Memory B cell (primary cell): ENCODE data around the gene TAGAP.
"Not testable (repeated sequence)": the region's sequence is repeated elsewhere in the genome, so short reads cannot be mapped to it uniquely, and the experiment has no call there.

ENCODE experiments used
- ATAC-seq: fragments of 150-1000 bp; cut with Tn5 transposase; 2 replicates; pipeline ENCODE4 v1.10.0; 2021; ENCODE audit warnings: low read depth, mild to moderate bottlenecking, moderate library complexity
- DNase-seq, 2 donors: peaks; one replicate each; pipeline ENCODE4 v3.0.0; 2022; ENCODE audit warnings: low spot score in 2 of 2
- H3K27ac Mint-ChIP-seq: one replicate; pipeline ENCODE4 v1.8.0; 2022; ENCODE audit warnings: mild to moderate bottlenecking, moderate library complexity, mixed read lengths
- H3K27me3 Mint-ChIP-seq: one replicate; pipeline ENCODE4 v1.8.0; 2022; ENCODE audit warnings: mixed read lengths
- H3K36me3 Mint-ChIP-seq: one replicate; pipeline ENCODE4 v1.8.0; 2022; ENCODE audit warnings: mild to moderate bottlenecking, mixed read lengths
- H3K4me1 Mint-ChIP-seq: one replicate; pipeline ENCODE4 v1.8.0; 2022; ENCODE audit warnings: mixed read lengths
- H3K4me3 Mint-ChIP-seq: one replicate; pipeline ENCODE4 v1.8.0; 2022; ENCODE audit warnings: mild to moderate bottlenecking, moderate library complexity, mixed read lengths
- H3K9me3 Mint-ChIP-seq: one replicate; pipeline ENCODE4 v1.8.0; 2022; ENCODE audit warnings: mixed read lengths

TAGAP gene

DNA sequence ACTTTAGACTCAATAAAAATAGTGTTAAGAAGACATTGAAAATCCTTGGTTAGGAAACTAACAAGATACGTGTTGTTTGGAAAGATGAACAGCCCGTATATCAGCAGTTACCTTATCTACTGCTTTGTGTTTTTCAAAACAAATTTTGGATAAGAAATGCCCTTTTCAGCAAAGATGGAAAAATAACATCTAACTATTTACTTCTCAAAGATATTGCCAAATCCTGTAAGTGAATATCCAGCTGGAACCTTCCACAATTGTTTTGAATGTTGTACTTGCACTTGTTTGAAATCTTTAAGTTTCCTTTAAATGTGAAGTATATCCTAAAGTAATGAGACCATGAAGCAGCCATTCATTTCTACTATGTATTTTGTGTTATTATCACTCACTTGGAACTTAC lies 14.6 kb downstream of the TAGAP start:
- Mint-ChIP-seq H3K27me3 (no peaks in the 10 kb centered on the region), H3K36me3 (peaks cover 20% of the 10 kb centered on the region), H3K27ac (no peak overlapping the region), H3K4me1 (peaks cover 8% of the 10 kb centered on the region), H3K9me3 (peaks cover 6% of the 10 kb centered on the region), H3K4me3 (no peak overlapping the region)
- DNase-seq (no peak), ATAC-seq (no peak)

DNA sequence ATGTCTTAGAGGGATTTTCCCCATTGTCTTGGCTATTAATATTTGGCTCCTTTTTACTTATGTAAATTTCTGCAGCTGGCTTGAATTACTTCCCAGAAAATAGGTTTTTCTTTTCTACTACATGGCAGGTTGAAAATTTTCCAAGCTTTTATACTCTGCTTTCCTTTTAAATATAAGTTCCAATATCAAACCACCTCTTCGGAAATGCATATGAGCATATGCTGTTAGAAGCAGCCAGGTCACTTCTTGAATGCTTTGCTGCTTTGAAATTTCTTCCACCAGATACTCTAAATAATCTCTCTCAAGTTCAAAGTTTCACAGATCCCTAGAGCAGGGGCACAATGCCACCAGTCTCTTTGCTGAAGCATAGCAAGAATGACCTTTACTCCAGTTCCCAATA lies 19.6 kb downstream of the TAGAP start:
- not testable (repeated sequence) for H3K27ac Mint-ChIP-seq, H3K4me3 Mint-ChIP-seq, ATAC-seq, H3K27me3 Mint-ChIP-seq, H3K4me1 Mint-ChIP-seq, DNase-seq
- peaks cover 17% of the 10 kb centered on the region for H3K9me3 Mint-ChIP-seq
- peaks cover 29% of the 10 kb centered on the region for H3K36me3 Mint-ChIP-seq

DNA sequence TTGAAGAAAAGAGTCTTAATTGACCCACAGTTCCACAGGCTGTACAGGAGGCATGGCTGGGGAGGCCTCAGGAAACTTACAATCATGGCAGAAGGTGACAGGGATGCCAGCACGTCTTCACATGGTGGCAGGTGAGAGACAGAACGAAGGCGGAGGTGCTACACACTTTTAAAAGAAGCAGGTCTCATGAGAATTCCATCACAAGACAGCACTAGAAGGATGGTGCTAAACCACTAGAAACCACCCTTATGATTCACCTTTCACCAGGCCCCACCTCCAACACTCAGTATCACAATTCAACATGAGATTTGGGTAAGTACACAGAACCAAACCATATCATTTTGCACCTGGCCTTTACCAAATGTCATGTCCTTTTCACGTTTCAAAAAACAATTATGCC lies 20.9 kb downstream of the TAGAP start:
- Mint-ChIP-seq H3K36me3 (peaks cover 29% of the 10 kb centered on the region), H3K27ac (no peak overlapping the region), H3K4me1 (no peaks in the 10 kb centered on the region), H3K4me3 (no peak overlapping the region), H3K27me3 (no peaks in the 10 kb centered on the region), H3K9me3 (peaks cover 17% of the 10 kb centered on the region)
- DNase-seq (no peak), ATAC-seq (no peak)

DNA sequence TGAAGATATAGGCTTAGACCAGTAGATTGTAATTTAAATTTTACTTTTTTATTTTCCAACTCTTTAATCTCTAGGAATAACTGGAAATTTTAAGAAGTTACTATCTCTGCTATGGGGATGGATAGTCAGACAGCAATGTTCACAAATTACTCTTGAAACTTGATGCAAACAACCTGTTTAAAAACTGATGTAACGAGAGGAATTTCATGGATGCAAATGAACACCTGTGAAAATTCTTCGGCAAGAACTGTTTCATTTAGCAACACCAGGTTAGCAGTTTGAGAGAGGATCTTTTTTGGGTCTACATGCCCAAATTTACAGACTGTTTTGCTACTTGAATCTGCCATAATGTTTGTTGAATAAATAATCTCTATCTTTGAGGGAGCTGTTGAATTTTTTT lies 24.8 kb downstream of the TAGAP start:
- H3K4me1 Mint-ChIP-seq: peaks cover 3% of the 10 kb centered on the region
- no peak overlapping the region for H3K27ac Mint-ChIP-seq
- no peak for ATAC-seq
- DNase-seq: no peak
- H3K27me3 Mint-ChIP-seq: no peaks in the 10 kb centered on the region
- H3K9me3 Mint-ChIP-seq: peaks cover 11% of the 10 kb centered on the region
- peaks cover 14% of the 10 kb centered on the region for H3K36me3 Mint-ChIP-seq
- no peak overlapping the region for H3K4me3 Mint-ChIP-seq

DNA sequence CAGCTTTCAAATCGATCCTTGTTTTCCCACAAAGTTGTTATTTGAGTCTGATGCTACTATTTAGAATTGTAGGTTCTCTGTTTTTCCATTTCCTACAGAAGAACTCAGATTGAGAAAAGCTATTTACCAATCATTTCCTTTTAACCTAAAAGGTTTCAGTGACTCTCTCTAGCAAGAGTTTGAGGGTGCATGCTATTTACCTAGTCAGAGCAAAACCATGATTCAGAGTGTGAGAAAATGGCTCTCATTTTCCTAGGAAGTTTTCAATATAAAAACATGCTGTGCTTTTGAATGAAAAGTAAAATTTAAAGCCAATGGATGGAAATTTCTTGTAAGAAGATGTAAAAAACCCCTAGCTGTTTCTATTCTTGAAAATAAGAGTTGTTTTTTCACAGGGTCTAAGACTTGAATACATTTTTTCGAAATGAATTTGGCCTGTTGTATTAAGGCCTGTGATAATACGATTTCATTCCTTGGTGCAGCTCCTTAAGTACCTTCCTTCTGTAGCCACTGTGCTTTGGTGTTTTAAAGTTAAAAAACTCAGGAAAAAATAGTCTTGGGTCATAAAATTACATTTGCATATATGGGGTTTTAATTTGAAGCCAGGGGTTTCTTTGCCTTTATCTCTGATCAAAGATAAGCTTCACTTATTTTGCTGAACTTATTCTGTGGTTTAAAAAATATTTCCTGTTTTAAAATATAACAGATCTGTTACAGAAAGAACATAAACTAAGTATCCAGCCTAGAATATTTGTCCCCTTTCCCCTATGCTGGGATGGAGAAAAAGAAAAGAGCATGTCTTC lies 26.8 kb downstream of the TAGAP start:
- Mint-ChIP-seq H3K27me3 (no peaks in the 10 kb centered on the region), H3K27ac (no peak overlapping the region), H3K4me1 (peaks cover 7% of the 10 kb centered on the region), H3K4me3 (no peak overlapping the region), H3K36me3 (peaks cover 7% of the 10 kb centered on the region), H3K9me3 (peaks cover 5% of the 10 kb centered on the region)
- ATAC-seq (no peak), DNase-seq (no peak)

DNA sequence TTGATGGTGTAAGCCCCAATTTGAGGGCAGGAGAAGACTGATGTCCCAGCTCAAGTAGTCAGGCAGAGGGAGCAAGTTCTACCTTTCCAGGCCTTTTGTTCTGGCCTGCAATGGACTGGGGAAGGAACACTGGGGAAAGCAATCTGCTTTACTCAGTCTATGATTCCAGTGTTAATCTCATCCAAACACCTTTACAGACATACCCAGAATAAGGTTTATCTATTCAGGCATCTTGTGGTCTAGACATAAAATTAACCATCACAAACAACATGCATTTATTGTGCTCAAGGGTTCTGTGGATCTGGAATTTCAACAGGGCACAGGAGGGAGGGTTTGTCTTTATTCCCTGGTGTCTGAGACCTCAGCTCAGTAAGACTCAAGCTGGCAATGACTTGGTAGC lies 30.4 kb downstream of the TAGAP start:
- H3K27me3 Mint-ChIP-seq: no peaks in the 10 kb centered on the region
- H3K27ac Mint-ChIP-seq: no peak overlapping the region
- ATAC-seq (no peak), DNase-seq (no peak)
- peaks cover 23% of the 10 kb centered on the region for H3K4me1 Mint-ChIP-seq
- H3K9me3 Mint-ChIP-seq: no peaks in the 10 kb centered on the region
- peaks cover 2% of the 10 kb centered on the region for H3K36me3 Mint-ChIP-seq
- no peak overlapping the region for H3K4me3 Mint-ChIP-seq

DNA sequence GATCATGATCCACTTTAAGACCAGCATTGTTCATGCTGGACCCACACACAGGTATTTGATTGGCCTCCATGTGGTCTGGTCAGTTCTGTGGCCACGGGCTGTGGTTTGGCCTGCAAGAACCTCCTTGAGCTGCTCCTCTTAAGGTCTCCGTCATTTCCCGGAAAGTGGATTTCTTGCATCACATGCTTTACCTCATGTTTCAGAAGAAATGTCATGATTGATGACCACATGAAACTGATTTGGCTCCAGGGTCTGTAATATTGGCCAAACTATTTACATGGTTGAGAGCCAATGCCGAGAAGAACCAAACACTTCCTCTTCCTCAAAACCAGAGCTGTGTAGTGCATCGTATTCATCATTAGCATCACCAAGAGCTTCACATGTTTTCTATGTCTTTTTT lies 31.6 kb downstream of the TAGAP start:
- H3K27ac Mint-ChIP-seq: peak overlapping the region; percentile 47
- ATAC-seq (peak; percentile 82), DNase-seq (no peak)
- H3K27me3 Mint-ChIP-seq: no peaks in the 10 kb centered on the region
- peaks cover 2% of the 10 kb centered on the region for H3K36me3 Mint-ChIP-seq
- H3K4me3 Mint-ChIP-seq: peak overlapping the region; percentile 11
- peaks cover 25% of the 10 kb centered on the region for H3K4me1 Mint-ChIP-seq
- no peaks in the 10 kb centered on the region for H3K9me3 Mint-ChIP-seq

DNA sequence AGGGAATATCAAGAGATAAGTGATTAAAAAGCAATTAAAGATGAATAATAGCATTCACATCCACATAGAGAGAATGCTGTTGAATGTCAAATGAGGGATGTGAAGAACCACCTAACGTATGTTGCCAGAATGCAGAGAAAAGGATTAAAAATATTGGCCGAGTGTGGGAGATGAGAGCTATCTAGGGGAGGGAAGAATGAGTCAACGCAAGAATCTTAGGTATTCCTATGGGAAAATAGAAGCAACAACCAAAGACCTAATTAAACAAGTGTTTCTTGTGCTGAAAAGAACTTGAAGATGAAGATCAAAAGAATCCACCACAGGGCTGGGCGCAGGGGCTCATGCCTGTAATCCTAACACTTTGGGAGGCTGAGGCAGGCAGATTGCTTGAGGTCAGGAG lies 32.6 kb downstream of the TAGAP start:
- Mint-ChIP-seq H3K27ac (peak overlapping the region; percentile 0), H3K4me3 (no peak overlapping the region), H3K9me3 (no peaks in the 10 kb centered on the region), H3K36me3 (peaks cover 2% of the 10 kb centered on the region), H3K27me3 (no peaks in the 10 kb centered on the region), H3K4me1 (peaks cover 28% of the 10 kb centered on the region)
- no peak for ATAC-seq
- DNase-seq: no peak

DNA sequence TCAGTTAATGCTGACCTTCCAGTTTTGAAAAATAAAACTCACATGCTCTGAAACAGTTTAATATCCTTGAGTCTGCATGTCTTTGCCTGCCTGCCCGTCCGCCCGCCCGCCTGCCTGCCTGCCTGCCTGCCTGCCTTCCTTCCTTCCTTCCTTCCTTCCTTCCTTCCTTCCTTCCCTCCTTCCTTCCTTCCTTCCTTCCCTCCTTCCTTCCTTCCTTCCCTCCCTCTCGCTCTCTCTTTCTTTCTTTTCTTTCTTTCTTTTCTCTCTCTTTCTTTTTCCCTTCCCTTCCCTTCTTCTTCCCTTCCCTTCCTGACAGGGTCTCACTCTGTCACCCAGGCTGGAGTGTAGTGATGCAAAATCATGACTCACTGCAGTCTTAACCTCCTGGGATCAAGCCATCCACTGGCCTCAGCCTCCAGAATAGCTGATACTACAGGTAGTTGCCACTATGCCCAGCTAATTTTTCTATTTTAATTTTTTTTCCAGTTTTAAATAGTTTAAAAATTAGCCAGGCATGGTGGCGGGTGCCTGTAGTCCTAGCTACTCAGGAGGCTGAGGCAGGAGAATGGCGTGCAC lies 34.7 kb downstream of the TAGAP start:
- Mint-ChIP-seq H3K4me1 (peaks cover 28% of the 10 kb centered on the region), H3K27ac (peak overlapping the region; percentile 75), H3K4me3 (peak overlapping the region; percentile 51)
- not testable (repeated sequence) for H3K36me3 Mint-ChIP-seq, ATAC-seq, H3K9me3 Mint-ChIP-seq, DNase-seq, H3K27me3 Mint-ChIP-seq

DNA sequence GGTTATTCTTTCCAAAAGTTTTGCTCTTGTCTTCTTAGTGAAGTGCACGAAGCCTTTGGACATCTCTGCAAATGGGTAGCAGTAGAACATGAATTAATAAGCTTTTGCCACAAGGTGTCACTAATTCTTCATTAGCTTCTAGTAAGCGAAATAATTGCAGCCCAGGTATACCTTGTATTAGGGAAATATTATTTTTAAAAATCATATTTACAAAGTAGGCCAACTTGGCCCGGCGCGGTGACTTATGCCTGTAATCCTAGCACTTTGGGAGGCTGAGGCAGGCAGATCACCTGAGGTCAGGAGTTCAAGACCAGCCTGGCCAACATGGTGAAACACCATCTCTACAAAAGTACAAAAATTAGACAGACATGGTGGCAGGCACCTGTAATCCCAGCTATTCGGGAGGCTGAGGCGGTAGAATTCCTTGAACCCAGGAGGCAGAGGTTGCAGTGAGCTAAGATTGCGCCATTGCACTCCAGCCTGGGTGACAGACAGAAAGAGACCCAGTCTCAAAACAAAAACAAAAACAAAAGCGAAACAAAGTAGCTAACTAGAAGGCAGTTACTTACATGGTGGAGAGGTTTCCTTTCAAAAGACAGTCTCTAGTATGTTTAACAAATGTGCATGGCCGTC lies 36.0 kb downstream of the TAGAP start:
- Mint-ChIP-seq H3K4me1 (peaks cover 33% of the 10 kb centered on the region), H3K27ac (peak overlapping the region; percentile 69), H3K36me3 (peaks cover 4% of the 10 kb centered on the region), H3K4me3 (peak overlapping the region; percentile 65), H3K9me3 (no peaks in the 10 kb centered on the region), H3K27me3 (no peaks in the 10 kb centered on the region)
- peak; percentile 21 to 58 for DNase-seq
- ATAC-seq: peak; percentile 71

DNA sequence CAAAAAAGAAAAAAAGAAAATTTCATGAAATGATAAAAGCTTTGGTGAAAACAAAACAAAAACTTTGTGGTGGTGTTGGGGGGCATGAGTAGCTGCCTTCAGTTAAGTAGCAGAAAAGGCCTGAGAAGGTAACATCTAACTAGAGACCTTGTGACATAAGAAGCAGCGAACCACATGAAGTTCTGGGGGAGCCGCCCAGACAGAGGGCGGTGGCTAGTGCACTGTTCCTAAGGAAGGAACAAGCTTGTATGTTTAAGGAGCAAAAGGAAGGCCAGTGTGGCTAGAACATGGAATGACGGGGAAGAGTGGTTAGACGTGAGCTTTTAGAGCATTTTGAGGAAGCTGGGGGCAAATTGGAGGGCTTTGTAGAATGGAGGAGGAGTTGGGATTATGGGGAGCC lies 37.3 kb downstream of the TAGAP start:
- no peak for ATAC-seq
- peaks cover 6% of the 10 kb centered on the region for H3K36me3 Mint-ChIP-seq
- H3K9me3 Mint-ChIP-seq: no peaks in the 10 kb centered on the region
- H3K4me1 Mint-ChIP-seq: peaks cover 32% of the 10 kb centered on the region
- no peak for DNase-seq
- H3K4me3 Mint-ChIP-seq: no peak overlapping the region
- peak overlapping the region; percentile 69 for H3K27ac Mint-ChIP-seq
- H3K27me3 Mint-ChIP-seq: no peaks in the 10 kb centered on the region

DNA sequence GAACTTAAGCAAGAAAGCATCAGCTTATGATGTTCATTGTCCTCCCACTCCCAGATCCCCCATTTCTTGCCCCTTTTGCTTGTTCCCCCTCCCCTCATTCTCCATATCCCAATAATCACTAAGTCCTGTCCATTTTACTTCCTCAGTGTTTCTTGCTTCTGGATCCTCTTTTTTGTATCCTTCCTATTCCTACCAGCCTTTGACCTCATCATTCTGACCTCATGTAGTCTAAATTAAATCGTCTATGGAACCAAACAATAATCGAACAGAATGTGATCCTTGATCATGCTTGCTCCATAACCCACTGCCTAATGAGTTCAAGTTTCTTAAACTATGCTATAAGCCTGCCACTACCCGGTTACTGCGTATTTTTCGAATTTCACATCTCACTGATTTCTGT lies 39.4 kb downstream of the TAGAP start:
- no peak overlapping the region for H3K27ac Mint-ChIP-seq
- ATAC-seq: no peak
- peaks cover 8% of the 10 kb centered on the region for H3K36me3 Mint-ChIP-seq

DNA sequence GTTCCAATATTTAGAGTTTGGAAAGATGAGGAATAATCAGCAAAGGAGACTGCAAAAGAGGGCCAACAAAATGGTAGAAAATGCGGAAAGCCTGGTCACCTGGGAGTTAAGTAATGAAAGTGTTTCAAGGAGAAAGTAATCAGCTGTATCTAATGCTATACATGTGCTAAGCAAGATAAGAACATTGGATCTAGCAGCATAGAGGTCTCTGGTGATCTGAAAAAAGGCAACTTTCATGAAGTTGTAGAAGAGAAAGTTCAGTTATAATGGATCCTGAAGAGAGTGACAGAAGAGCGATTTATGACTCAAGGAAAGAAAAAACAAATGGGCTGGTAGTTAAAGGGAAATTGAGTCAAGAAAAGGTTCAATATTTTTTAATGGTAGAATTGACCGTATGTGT lies 40.2 kb downstream of the TAGAP start:
- Mint-ChIP-seq H3K27ac (no peak overlapping the region), H3K36me3 (peaks cover 6% of the 10 kb centered on the region), H3K4me1 (peaks cover 24% of the 10 kb centered on the region), H3K9me3 (no peaks in the 10 kb centered on the region), H3K27me3 (no peaks in the 10 kb centered on the region), H3K4me3 (no peak overlapping the region)
- ATAC-seq (no peak), DNase-seq (no peak)

More for the DNA sequence above, 39.4 kb downstream of the TAGAP start:
- Mint-ChIP-seq H3K4me3 (no peak overlapping the region), H3K9me3 (no peaks in the 10 kb centered on the region), H3K27me3 (no peaks in the 10 kb centered on the region), H3K4me1 (peaks cover 27% of the 10 kb centered on the region)
- no peak for DNase-seq

DNA sequence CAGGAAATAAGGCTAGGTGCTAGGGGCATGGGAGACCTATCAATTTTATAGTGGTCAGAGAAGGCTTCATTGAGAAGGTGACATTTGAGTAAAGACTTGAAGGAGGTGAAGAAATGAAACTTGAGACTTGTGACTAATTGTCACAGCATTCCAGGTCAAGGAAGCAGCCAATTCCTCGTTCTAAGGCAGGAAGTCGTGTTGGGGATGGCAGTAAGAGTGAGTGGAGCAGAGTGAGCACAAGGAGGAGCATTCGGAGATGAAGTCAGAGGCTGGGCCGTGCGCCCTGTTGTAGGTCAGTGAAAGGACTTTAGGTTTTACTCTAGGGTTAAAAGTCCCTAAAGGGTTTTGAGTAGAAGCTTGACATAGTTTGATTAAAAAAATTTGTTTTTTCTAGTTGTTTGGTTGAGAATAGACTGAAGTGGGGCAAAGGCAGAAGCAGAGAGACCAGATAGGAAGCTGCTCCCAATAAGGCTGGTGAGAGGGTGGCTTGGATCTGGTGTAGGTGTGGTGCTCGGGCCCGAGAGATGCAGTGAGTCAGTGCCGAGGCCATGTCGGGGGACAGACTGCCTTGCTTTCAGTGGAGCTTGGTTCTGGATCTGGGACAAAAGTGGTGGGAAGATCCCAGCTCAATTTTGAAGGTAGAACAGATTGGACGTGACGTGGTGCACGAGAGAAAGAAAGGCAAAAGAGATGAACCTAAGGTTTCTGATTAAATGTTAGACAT lies 42.2 kb downstream of the TAGAP start:
- Mint-ChIP-seq H3K4me1 (peaks cover 25% of the 10 kb centered on the region), H3K4me3 (no peak overlapping the region), H3K27me3 (no peaks in the 10 kb centered on the region), H3K36me3 (peaks cover 6% of the 10 kb centered on the region), H3K27ac (no peak overlapping the region), H3K9me3 (no peaks in the 10 kb centered on the region)
- ATAC-seq (no peak), DNase-seq (no peak)
